Panc1 (cell line): ENCODE results near the gene CPPED1. TPM values are rescaled to one million over a fixed set of nuclear protein-coding genes. Genes with fewer than 3 reads are reported as not detected.

Experiments
- ATAC-seq: fragments of 200-7000 bp; cut with Tn5 transposase; 2 replicates; pipeline ENCODE4 v1.9.1; 2020; ENCODE audit warnings: mild to moderate bottlenecking, moderate library complexity
- BruUV-seq: library from RNA; stranded (reverse); fragments of 400-500 nt; replicated peaks from 2 replicates; lab custom pipeline; 2021; lab: Mats Ljungman, UMichigan
- CTCF ChIA-PET: fragments of 300-600 bp; sonication (Branson Sonifier 250); formaldehyde crosslinking; loops from one replicate; lab custom pipeline; 2022; ENCODE audit warnings: antibody characterized with exemption; lab: Charles Lee
- POLR2A ChIA-PET: fragments of 300-600 bp; sonication (Branson Sonifier 250); formaldehyde crosslinking; loops from one replicate; lab custom pipeline; 2022; ENCODE audit warnings: antibody characterized with exemption; lab: Charles Lee
- DNase-seq: peaks from one replicate; pipeline ENCODE4 v3.0.0-alpha.2; 2010; ENCODE audit warnings: low read depth, low spot score
- H3K27ac ChIP-seq: 2 replicates; pipeline ENCODE4 v1.5.1; 2011; ENCODE audit warnings: mild to moderate bottlenecking, low read length, inconsistent platforms
- H3K27me3 ChIP-seq: fragments of 200-500 bp; sonication (Bioruptor generic); 2 replicates; pipeline ENCODE4 v1.6.0; 2014; ENCODE audit warnings: low read length, inconsistent platforms; ENCODE audit not compliant: control insufficient read depth, insufficient read depth
- H3K36me3 ChIP-seq: fragments of 200-500 bp; sonication (Bioruptor generic); 2 replicates; pipeline ENCODE4 v1.5.1; 2014; ENCODE audit warnings: inconsistent platforms, mild to moderate bottlenecking, low read length, moderate library complexity; ENCODE audit not compliant: control insufficient read depth, insufficient read depth
- H3K4me1 ChIP-seq: 2 replicates; pipeline ENCODE4 v1.5.1; 2011; ENCODE audit warnings: inconsistent platforms, mild to moderate bottlenecking, low read length, moderate library complexity; ENCODE audit not compliant: control insufficient read depth, insufficient read depth
- H3K4me3 ChIP-seq, 2 experiments: 2 replicates each; pipeline ENCODE4 v1.5.1; 2011 to 2012; ENCODE audit warnings: low read depth in 2 of 2, low read length in 2 of 2, mild to moderate bottlenecking in 2 of 2, inconsistent platforms in 1 of 2, moderate library complexity in 1 of 2
- H3K9me3 ChIP-seq: fragments of 200-500 bp; sonication (Bioruptor generic); 2 replicates; pipeline ENCODE4 v1.5.1; 2014; ENCODE audit warnings: low read depth, mild to moderate bottlenecking, inconsistent platforms, low read length, moderate library complexity; ENCODE audit not compliant: control insufficient read depth, insufficient read depth
- POLR2AphosphoS5 ChIP-seq: IDR thresholded peaks from 2 replicates; pipeline ENCODE4 v1.6.1; 2012; ENCODE audit warnings: mild to moderate bottlenecking, low read depth, low read length, moderate library complexity
- SIN3A ChIP-seq: IDR thresholded peaks from 2 replicates; pipeline ENCODE4 v1.6.1; 2012; ENCODE audit warnings: low read depth, mild to moderate bottlenecking, low read length, moderate library complexity, borderline replicate concordance; ENCODE audit not compliant: insufficient read depth
- TCF7L2 ChIP-seq: IDR thresholded peaks from 2 replicates; pipeline ENCODE4 v1.6.1; 2011; ENCODE audit warnings: mild to moderate bottlenecking, low read depth, low read length, inconsistent platforms
- in situ Hi-C: cut with HindIII; loops from 2 replicates; pipeline ENCODE4 v1.10.0; 2016; ENCODE audit warnings: low sequenced_read_pairs, low pct_unique_long_range_greater_than_20kb
- intact Hi-C: fragments of 100-400 bp; cut with micrococcal nuclease; formaldehyde crosslinking; loops from one replicate; pipeline ENCODE4 v1.10.0; 2022; ENCODE audit not compliant: unreplicated experiment
- total RNA-seq: library from RNA; stranded (reverse); gene quantifications from one replicate; pipeline ENCODE4 v1.2.1, GENCODE V29; 2021; ENCODE audit not compliant: unreplicated experiment
- TF ChIP-seq, protein P1 (sequence below), 2 experiments: IDR thresholded peaks; 2 replicates each; pipeline ENCODE4 v1.6.1; 2011 to 2012; ENCODE audit warnings: low read depth in 2 of 2, control low read depth in 1 of 2, low read length in 1 of 2, mild to moderate bottlenecking in 1 of 2, moderate library complexity in 1 of 2; ENCODE audit not compliant: insufficient read depth in 1 of 2
- TF ChIP-seq, protein P2 (sequence below): fragments of 450-650 bp; IDR thresholded peaks from 2 replicates; pipeline ENCODE4 v1.5.1; 2017; ENCODE audit warnings: mild to moderate bottlenecking

CPPED1 gene
- total RNA-seq, 1 experiment from 2014 or later: 12.5 TPM

DNA sequence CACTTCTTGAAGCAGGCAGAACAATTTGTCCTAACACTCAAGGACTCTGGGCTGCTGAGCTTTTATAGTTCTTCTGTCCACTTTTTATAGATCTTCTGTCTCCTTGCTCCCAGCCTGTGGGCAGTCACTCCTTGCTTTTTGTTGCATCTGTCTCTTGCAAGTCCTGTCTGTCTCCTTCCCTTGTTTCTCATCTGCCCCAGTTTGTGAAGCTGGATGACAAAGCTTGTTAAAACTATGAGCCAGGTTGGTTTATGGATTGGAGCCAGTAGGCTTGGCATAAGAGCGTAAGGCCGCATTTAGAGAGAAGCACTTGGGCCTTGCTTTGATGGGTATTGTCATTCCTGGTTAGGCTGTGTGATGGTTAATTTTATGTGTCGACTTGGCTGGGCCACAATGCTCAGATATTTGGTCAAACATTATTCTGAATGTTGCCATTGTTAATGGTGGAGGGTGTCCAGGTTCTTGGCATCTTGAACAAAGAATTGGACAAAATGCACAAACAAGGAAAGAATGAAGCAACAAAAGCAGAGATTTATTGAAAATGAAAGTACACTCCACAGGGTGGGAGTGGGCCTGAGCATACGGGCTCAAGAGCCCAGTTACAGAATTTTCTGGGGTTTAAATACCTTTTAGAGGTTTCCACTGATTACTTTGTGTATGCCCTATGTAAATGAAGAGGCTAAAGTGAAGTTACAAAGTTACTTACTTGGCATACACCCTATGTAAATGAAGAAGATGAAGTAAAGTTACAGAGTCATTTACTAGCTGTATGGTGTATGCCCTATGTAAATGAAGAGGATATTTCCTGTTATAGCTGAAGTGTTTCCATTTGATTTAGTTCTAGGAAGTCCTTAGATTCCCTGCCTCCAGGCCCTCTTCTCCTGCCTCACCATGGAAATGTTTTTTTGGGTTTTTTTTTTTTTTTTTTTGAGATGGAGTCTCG lies 8.0 kb upstream of the CPPED1 start:
- H3K27ac ChIP-seq: no peak overlapping the region
- ChIA-PET POLR2A (no interaction called here), CTCF (no interaction called here)
- H3K4me3 ChIP-seq: no peak overlapping the region
- no peak for ATAC-seq
- H3K27me3 ChIP-seq: no peaks in the 10 kb centered on the region
- H3K4me1 ChIP-seq: no peaks in the 10 kb centered on the region
- no peak for DNase-seq
- H3K9me3 ChIP-seq: no peaks in the 10 kb centered on the region
- no peaks in the 10 kb centered on the region for H3K36me3 ChIP-seq
- no TSS peak for BruUV-seq
- in situ Hi-C loops (no loop called here), intact Hi-C loops (no loop called here)
- TF ChIP-seq, protein P1, sequence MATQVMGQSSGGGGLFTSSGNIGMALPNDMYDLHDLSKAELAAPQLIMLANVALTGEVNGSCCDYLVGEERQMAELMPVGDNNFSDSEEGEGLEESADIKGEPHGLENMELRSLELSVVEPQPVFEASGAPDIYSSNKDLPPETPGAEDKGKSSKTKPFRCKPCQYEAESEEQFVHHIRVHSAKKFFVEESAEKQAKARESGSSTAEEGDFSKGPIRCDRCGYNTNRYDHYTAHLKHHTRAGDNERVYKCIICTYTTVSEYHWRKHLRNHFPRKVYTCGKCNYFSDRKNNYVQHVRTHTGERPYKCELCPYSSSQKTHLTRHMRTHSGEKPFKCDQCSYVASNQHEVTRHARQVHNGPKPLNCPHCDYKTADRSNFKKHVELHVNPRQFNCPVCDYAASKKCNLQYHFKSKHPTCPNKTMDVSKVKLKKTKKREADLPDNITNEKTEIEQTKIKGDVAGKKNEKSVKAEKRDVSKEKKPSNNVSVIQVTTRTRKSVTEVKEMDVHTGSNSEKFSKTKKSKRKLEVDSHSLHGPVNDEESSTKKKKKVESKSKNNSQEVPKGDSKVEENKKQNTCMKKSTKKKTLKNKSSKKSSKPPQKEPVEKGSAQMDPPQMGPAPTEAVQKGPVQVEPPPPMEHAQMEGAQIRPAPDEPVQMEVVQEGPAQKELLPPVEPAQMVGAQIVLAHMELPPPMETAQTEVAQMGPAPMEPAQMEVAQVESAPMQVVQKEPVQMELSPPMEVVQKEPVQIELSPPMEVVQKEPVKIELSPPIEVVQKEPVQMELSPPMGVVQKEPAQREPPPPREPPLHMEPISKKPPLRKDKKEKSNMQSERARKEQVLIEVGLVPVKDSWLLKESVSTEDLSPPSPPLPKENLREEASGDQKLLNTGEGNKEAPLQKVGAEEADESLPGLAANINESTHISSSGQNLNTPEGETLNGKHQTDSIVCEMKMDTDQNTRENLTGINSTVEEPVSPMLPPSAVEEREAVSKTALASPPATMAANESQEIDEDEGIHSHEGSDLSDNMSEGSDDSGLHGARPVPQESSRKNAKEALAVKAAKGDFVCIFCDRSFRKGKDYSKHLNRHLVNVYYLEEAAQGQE (IDR thresholded peaks at IDR 0.05; ENCODE audit: insufficient read depth in 1 of 2, low read depth in 2 of 2, low read length in 1 of 2): no peak
- TF ChIP-seq POLR2AphosphoS5 (no peak), SIN3A (no peak), TCF7L2 (no peak)
- TF ChIP-seq, protein P2, sequence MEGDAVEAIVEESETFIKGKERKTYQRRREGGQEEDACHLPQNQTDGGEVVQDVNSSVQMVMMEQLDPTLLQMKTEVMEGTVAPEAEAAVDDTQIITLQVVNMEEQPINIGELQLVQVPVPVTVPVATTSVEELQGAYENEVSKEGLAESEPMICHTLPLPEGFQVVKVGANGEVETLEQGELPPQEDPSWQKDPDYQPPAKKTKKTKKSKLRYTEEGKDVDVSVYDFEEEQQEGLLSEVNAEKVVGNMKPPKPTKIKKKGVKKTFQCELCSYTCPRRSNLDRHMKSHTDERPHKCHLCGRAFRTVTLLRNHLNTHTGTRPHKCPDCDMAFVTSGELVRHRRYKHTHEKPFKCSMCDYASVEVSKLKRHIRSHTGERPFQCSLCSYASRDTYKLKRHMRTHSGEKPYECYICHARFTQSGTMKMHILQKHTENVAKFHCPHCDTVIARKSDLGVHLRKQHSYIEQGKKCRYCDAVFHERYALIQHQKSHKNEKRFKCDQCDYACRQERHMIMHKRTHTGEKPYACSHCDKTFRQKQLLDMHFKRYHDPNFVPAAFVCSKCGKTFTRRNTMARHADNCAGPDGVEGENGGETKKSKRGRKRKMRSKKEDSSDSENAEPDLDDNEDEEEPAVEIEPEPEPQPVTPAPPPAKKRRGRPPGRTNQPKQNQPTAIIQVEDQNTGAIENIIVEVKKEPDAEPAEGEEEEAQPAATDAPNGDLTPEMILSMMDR: no peak

DNA sequence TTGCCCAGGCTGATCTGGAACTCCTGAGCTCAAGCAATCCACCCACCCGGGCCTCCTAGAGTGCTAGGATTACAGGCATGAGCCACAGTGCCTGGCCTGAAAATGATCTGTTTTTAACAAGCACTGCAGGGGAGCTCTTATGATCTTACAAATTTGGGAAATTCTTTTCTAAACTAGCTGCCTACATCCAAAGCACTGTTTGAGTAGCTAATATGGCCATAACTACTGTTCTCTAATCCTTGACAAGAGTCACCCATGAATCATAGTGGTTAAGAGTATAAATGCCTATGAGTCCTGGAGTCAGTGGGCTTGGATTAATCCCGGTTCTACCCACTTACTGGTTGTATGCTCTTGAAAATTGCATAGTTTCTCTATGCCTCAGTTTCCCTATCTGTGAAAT lies 1.4 kb upstream of the CPPED1 start:
- ChIA-PET CTCF (no interaction called here), POLR2A (no interaction called here)
- in situ Hi-C loops: no loop called here
- intact Hi-C loops: no loop called here
- Histone ChIP-seq H3K4me3 (no peak overlapping the region), H3K36me3 (no peaks in the 10 kb centered on the region), H3K9me3 (no peaks in the 10 kb centered on the region), H3K27ac (no peak overlapping the region), H3K4me1 (peaks cover 10% of the 10 kb centered on the region), H3K27me3 (no peaks in the 10 kb centered on the region)
- ATAC-seq (no peak), DNase-seq (no peak)
- BruUV-seq: no TSS peak
- TF ChIP-seq TCF7L2 (no peak), POLR2AphosphoS5 (no peak)
- TF ChIP-seq, protein P2: no peak
